Jurkat, Clone E6-1 (cell line): ENCODE data around the gene QRSL1.
"Not testable (repeated sequence)": the region's sequence is repeated elsewhere in the genome, so short reads cannot be mapped to it uniquely, and the experiment has no call there.

ENCODE experiments used
- DNase-seq: peaks from one replicate; pipeline ENCODE4 v3.0.0-alpha.2; 2011; ENCODE audit warnings: low read depth, low spot score
- H3K4me3 ChIP-seq: 2 replicates; pipeline ENCODE4 v1.5.1; 2011; ENCODE audit warnings: mild to moderate bottlenecking, low read length, control low read depth, moderate library complexity

Gene QRSL1

GRCh38 chr6:106666282-106667021, 37.1 kb downstream of the QRSL1 start:
- no peak for DNase-seq
- no peak overlapping the region for H3K4me3 ChIP-seq

- no peak overlapping the region for H3K4me3 ChIP-seq
- no peak for DNase-seq
Observed at GRCh38 chr6:106667022-106667402, 37.6 kb downstream of the QRSL1 start.

- no peak for DNase-seq
- H3K4me3 ChIP-seq, result no peak overlapping the region
Observed at GRCh38 chr6:106670236-106670635, 40.9 kb downstream of the QRSL1 start.

- no peak overlapping the region for H3K4me3 ChIP-seq
- no peak for DNase-seq
Observed at GRCh38 chr6:106671651-106672050, 42.3 kb downstream of the QRSL1 start.

- no peak overlapping the region for H3K4me3 ChIP-seq
- DNase-seq, result no peak
Observed at GRCh38 chr6:106674541-106675229, 45.3 kb downstream of the QRSL1 start.

- no peak overlapping the region for H3K4me3 ChIP-seq
- DNase-seq, result no peak
Observed at GRCh38 chr6:106677282-106677681, 47.9 kb downstream of the QRSL1 start.

GRCh38 chr6:106684011-106684410, 54.6 kb downstream of the QRSL1 start:
- no peak for DNase-seq
- no peak overlapping the region for H3K4me3 ChIP-seq

GRCh38 chr6:106685833-106686232, 56.5 kb downstream of the QRSL1 start:
- DNase-seq, result no peak
- no peak overlapping the region for H3K4me3 ChIP-seq

- H3K4me3 ChIP-seq, result no peak overlapping the region
- no peak for DNase-seq
Observed at GRCh38 chr6:106688177-106688951, 59.0 kb downstream of the QRSL1 start.

GRCh38 chr6:106692112-106692818, 62.9 kb downstream of the QRSL1 start:
- no peak overlapping the region for H3K4me3 ChIP-seq
- DNase-seq, result no peak

GRCh38 chr6:106692819-106693208, 63.4 kb downstream of the QRSL1 start:
- no peak overlapping the region for H3K4me3 ChIP-seq
- no peak for DNase-seq

- no peak for DNase-seq
- no peak overlapping the region for H3K4me3 ChIP-seq
Observed at GRCh38 chr6:106693418-106693817, 64.0 kb downstream of the QRSL1 start.

GRCh38 chr6:106694343-106694742, 65.0 kb downstream of the QRSL1 start:
- no peak for DNase-seq
- no peak overlapping the region for H3K4me3 ChIP-seq

- H3K4me3 ChIP-seq, result no peak overlapping the region
- no peak for DNase-seq
Observed at GRCh38 chr6:106700581-106700980, 71.2 kb downstream of the QRSL1 start.

- not testable (repeated sequence) for H3K4me3 ChIP-seq, DNase-seq
Observed at GRCh38 chr6:106701201-106701600, 71.8 kb downstream of the QRSL1 start.

- no peak overlapping the region for H3K4me3 ChIP-seq
- DNase-seq, result no peak
Observed at GRCh38 chr6:106702046-106702445, 72.7 kb downstream of the QRSL1 start.

GRCh38 chr6:106702451-106703110, 73.2 kb downstream of the QRSL1 start:
- H3K4me3 ChIP-seq, result no peak overlapping the region
- DNase-seq, result peak; percentile 59

- no peak overlapping the region for H3K4me3 ChIP-seq
- no peak for DNase-seq
Observed at GRCh38 chr6:106704327-106704726, 74.9 kb downstream of the QRSL1 start.

GRCh38 chr6:106705156-106705555, 75.8 kb downstream of the QRSL1 start:
- no peak overlapping the region for H3K4me3 ChIP-seq
- DNase-seq, result no peak
